ACC112 (cell line): Measurements from ENCODE around the gene RGS19.
A peak's percentile ranks its signal among the peaks of the same experiment; 100 is the strongest.
"Not testable (repeated sequence)": the region's sequence is repeated elsewhere in the genome, so short reads cannot be mapped to it uniquely, and the experiment has no call there.

Experiments used
- H2AFZ ChIP-seq: fragments of 200-600 bp; sonication (generic); one replicate; pipeline ENCODE4 v1.6.0; 2017; ENCODE audit warnings: antibody characterized with exemption, low read length; ENCODE audit not compliant: unreplicated experiment
- H3K27ac ChIP-seq: fragments of 200-600 bp; sonication (generic); 2 replicates; pipeline ENCODE4 v1.5.1; 2014; ENCODE audit warnings: low read depth, mild to moderate bottlenecking, antibody characterized with exemption, low read length, moderate library complexity
- H3K27me3 ChIP-seq: fragments of 200-600 bp; sonication (generic); 2 replicates; pipeline ENCODE4 v1.6.1; 2014; ENCODE audit warnings: mild to moderate bottlenecking, antibody characterized with exemption, low read length, moderate library complexity, mixed read lengths; ENCODE audit not compliant: insufficient read depth
- H3K36me3 ChIP-seq: fragments of 200-600 bp; sonication (generic); 2 replicates; pipeline ENCODE4 v1.6.1; 2016; ENCODE audit warnings: mild to moderate bottlenecking, antibody characterized with exemption, low read length, moderate library complexity, mixed read lengths; ENCODE audit not compliant: insufficient read depth
- H3K4me1 ChIP-seq: fragments of 200-600 bp; sonication (generic); one replicate; pipeline ENCODE4 v1.6.1; 2016; ENCODE audit warnings: low read length, mixed read lengths; ENCODE audit not compliant: insufficient read depth, unreplicated experiment, control insufficient read depth
- H3K4me3 ChIP-seq: fragments of 200-600 bp; sonication (generic); 2 replicates; pipeline ENCODE4 v1.5.1; 2014; ENCODE audit warnings: mild to moderate bottlenecking, low read depth, low read length
- H3K79me2 ChIP-seq: fragments of 200-600 bp; sonication (generic); one replicate; pipeline ENCODE4 v1.6.0; 2016; ENCODE audit warnings: low read length; ENCODE audit not compliant: control insufficient read depth, unreplicated experiment, insufficient read depth

RGS19 gene

GRCh38 chr20:64079273-64080012 lies at the start of gene RGS19:
Gene RGS19 (minus strand): TSS chr20:64079518. CDS start chr20:64076886, 2,632 bp downstream.
- Histone ChIP-seq H3K79me2 (peaks cover 5% of the 10 kb centered on the region), H3K4me3 (peak within 1 kb of the TSS; percentile 98), H2AFZ (peak within 1 kb of the TSS; percentile 93), H3K27ac (no peak within 1 kb of the TSS), H3K27me3 (peaks cover 8% of the 10 kb centered on the region), H3K4me1 (peaks cover 23% of the 10 kb centered on the region), H3K36me3 (no peaks in the 10 kb centered on the region)

- not testable (repeated sequence) for H3K4me1 ChIP-seq, H2AFZ ChIP-seq, H3K36me3 ChIP-seq, H3K4me3 ChIP-seq, H3K79me2 ChIP-seq, H3K27ac ChIP-seq
- H3K27me3 ChIP-seq = peaks cover 30% of the 10 kb centered on the region
These were observed 44.2 kb upstream of the RGS19 start for GRCh38 chr20:64123517-64123916.

- not testable (repeated sequence) for H2AFZ ChIP-seq, H3K27ac ChIP-seq, H3K79me2 ChIP-seq, H3K4me1 ChIP-seq, H3K36me3 ChIP-seq, H3K4me3 ChIP-seq
- peaks cover 24% of the 10 kb centered on the region for H3K27me3 ChIP-seq
These were observed 43.6 kb upstream of the RGS19 start for GRCh38 chr20:64122927-64123326.

GRCh38 chr20:64121586-64121985 lies 42.3 kb upstream of the RGS19 start:
- Histone ChIP-seq H3K4me3 (no peak overlapping the region), H3K79me2 (no peaks in the 10 kb centered on the region), H3K36me3 (no peaks in the 10 kb centered on the region), H2AFZ (no peak overlapping the region), H3K27ac (no peak overlapping the region), H3K27me3 (peaks cover 22% of the 10 kb centered on the region), H3K4me1 (no peaks in the 10 kb centered on the region)

- Histone ChIP-seq H3K4me3 (no peak overlapping the region), H3K27ac (no peak overlapping the region), H3K4me1 (no peaks in the 10 kb centered on the region), H3K36me3 (no peaks in the 10 kb centered on the region), H3K27me3 (peaks cover 22% of the 10 kb centered on the region), H3K79me2 (no peaks in the 10 kb centered on the region), H2AFZ (no peak overlapping the region)
These were observed 40.5 kb upstream of the RGS19 start for GRCh38 chr20:64119681-64120341.

- H3K79me2 ChIP-seq = no peaks in the 10 kb centered on the region
These were observed 40.0 kb upstream of the RGS19 start for GRCh38 chr20:64119301-64119680.

GRCh38 chr20:64117432-64117777 lies 38.1 kb upstream of the RGS19 start:
- H3K79me2 ChIP-seq, H3K27ac ChIP-seq, H3K4me1 ChIP-seq, H2AFZ ChIP-seq, H3K36me3 ChIP-seq, H3K4me3 ChIP-seq: not testable (repeated sequence)
- H3K27me3 ChIP-seq = peaks cover 13% of the 10 kb centered on the region

More at GRCh38 chr20:64119301-64119680, 40.0 kb upstream of the RGS19 start:
- Histone ChIP-seq H3K4me1 (no peaks in the 10 kb centered on the region), H3K36me3 (no peaks in the 10 kb centered on the region), H3K27me3 (peaks cover 22% of the 10 kb centered on the region), H2AFZ (no peak overlapping the region), H3K4me3 (no peak overlapping the region), H3K27ac (no peak overlapping the region)

- Histone ChIP-seq H3K4me3 (no peak overlapping the region), H3K79me2 (no peaks in the 10 kb centered on the region), H3K27ac (no peak overlapping the region), H3K36me3 (no peaks in the 10 kb centered on the region), H3K4me1 (no peaks in the 10 kb centered on the region), H2AFZ (no peak overlapping the region), H3K27me3 (peaks cover 9% of the 10 kb centered on the region)
These were observed 37.5 kb upstream of the RGS19 start for GRCh38 chr20:64116541-64117431.

GRCh38 chr20:64116016-64116415 lies 36.7 kb upstream of the RGS19 start:
- Histone ChIP-seq H3K4me1 (no peaks in the 10 kb centered on the region), H2AFZ (no peak overlapping the region), H3K4me3 (no peak overlapping the region), H3K27ac (no peak overlapping the region), H3K27me3 (peaks cover 3% of the 10 kb centered on the region; the same call in 1 of the 2 replicates), H3K36me3 (no peaks in the 10 kb centered on the region), H3K79me2 (no peaks in the 10 kb centered on the region)

GRCh38 chr20:64115171-64115911 lies 36.0 kb upstream of the RGS19 start:
- no peaks in the 10 kb centered on the region for H3K79me2 ChIP-seq
- H3K4me3 ChIP-seq = no peak overlapping the region
- no peaks in the 10 kb centered on the region for H3K36me3 ChIP-seq
- H3K4me1 ChIP-seq = no peaks in the 10 kb centered on the region
- H3K27ac ChIP-seq = no peak overlapping the region
- H3K27me3 ChIP-seq = no peaks in the 10 kb centered on the region
- no peak overlapping the region for H2AFZ ChIP-seq
